A549 (cell line): ENCODE measurements around the gene PYROXD2.

Experiments
- CTCF ChIP-seq: fragments of >200 bp; sonication (Bioruptor Twin); formaldehyde crosslinking; IDR thresholded peaks from 3 replicates; pipeline ENCODE4 v1.5.1; 2016
- FOSB ChIP-seq: fragments of 250-450 bp; sonication (Bioruptor Pico); IDR thresholded peaks from 2 replicates; pipeline ENCODE4 v1.5.0; 2020; ENCODE audit warnings: mild to moderate bottlenecking, moderate library complexity
- POLR2AphosphoS2 ChIP-seq: conservative IDR thresholded peaks from 2 replicates; pipeline ENCODE4 v1.6.1; 2012; ENCODE audit warnings: low read length, improper control_type of control experiment, inconsistent platforms
- REST ChIP-seq: fragments of 200-600 bp; sonication (generic); IDR thresholded peaks from 2 replicates; pipeline ENCODE4 v1.6.1; 2016; ENCODE audit warnings: antibody characterized with exemption, mild to moderate bottlenecking, moderate library complexity

- TF ChIP-seq REST, result no peak
- no peak for TF ChIP-seq POLR2AphosphoS2
- TF ChIP-seq FOSB (CRISPR knock-in tag), result no peak
- TF ChIP-seq CTCF, result no peak
These were observed 37.4 kb downstream of the PYROXD2 start for GRCh38 chr10:98377536-98377935.
